COLO829 (cell line): ENCODE data around the gene DDX31.
A peak's percentile ranks its signal among the peaks of the same experiment; 100 is the strongest.
"Not testable (repeated sequence)": the region's sequence is repeated elsewhere in the genome, so short reads cannot be mapped to it uniquely, and the experiment has no call there.

Source experiments
- DNase-seq: peaks from one replicate; pipeline ENCODE4 v3.0.0; 2012; ENCODE audit warnings: low spot score

Gene DDX31

GRCh38 chr9:132577119-132577518, 92.7 kb downstream of the DDX31 start:
- no peak for DNase-seq

GRCh38 chr9:132575811-132576210, 94.0 kb downstream of the DDX31 start:
- no peak for DNase-seq

GRCh38 chr9:132575005-132575609, 94.7 kb downstream of the DDX31 start:
- DNase-seq, result peak; percentile 87

- peak; percentile 77 for DNase-seq
Observed at GRCh38 chr9:132572921-132573320, 96.9 kb downstream of the DDX31 start.

- no peak for DNase-seq
Observed at GRCh38 chr9:132571806-132572600, 97.8 kb downstream of the DDX31 start.

- not testable (repeated sequence) for DNase-seq
Observed at GRCh38 chr9:132568787-132569186, 101.0 kb downstream of the DDX31 start.

- DNase-seq, result no peak
Observed at GRCh38 chr9:132564526-132564925, 105.3 kb downstream of the DDX31 start.

- DNase-seq, result no peak
Observed at GRCh38 chr9:132562306-132562573, 107.5 kb downstream of the DDX31 start.

GRCh38 chr9:132560616-132561202, 109.1 kb downstream of the DDX31 start:
- DNase-seq, result no peak

GRCh38 chr9:132559711-132560110, 110.1 kb downstream of the DDX31 start:
- peak; percentile 60 for DNase-seq

- DNase-seq, result no peak
Observed at GRCh38 chr9:132557159-132557558, 112.6 kb downstream of the DDX31 start.

GRCh38 chr9:132556714-132557113, 113.1 kb downstream of the DDX31 start:
- DNase-seq, result no peak

- DNase-seq, result no peak
Observed at GRCh38 chr9:132556235-132556634, 113.5 kb downstream of the DDX31 start.

- DNase-seq, result no peak
Observed at GRCh38 chr9:132555528-132555927, 114.3 kb downstream of the DDX31 start.

GRCh38 chr9:132554755-132555154, 115.0 kb downstream of the DDX31 start:
- DNase-seq, result no peak

- DNase-seq, result no peak
Observed at GRCh38 chr9:132552041-132552440, 117.7 kb downstream of the DDX31 start.

- DNase-seq, result no peak
Observed at GRCh38 chr9:132551556-132551955, 118.2 kb downstream of the DDX31 start.

GRCh38 chr9:132548751-132549640, 120.8 kb downstream of the DDX31 start:
- no peak for DNase-seq

GRCh38 chr9:132547976-132548730, 121.6 kb downstream of the DDX31 start:
- DNase-seq, result no peak

GRCh38 chr9:132547436-132547835, 122.3 kb downstream of the DDX31 start:
- DNase-seq, result no peak

GRCh38 chr9:132547052-132547431, 122.7 kb downstream of the DDX31 start:
- DNase-seq, result no peak
